Keratinocyte (primary cell): ENCODE results near the gene VAT1L. TPM values are rescaled to one million over a fixed set of nuclear protein-coding genes. Genes with fewer than 3 reads are reported as not detected.

Experiments used
- DNase-seq: peaks from one replicate; pipeline ENCODE4 v3.0.0-alpha.2; 2011; ENCODE audit warnings: low read depth, missing footprints, low spot score
- FAIRE-seq: peaks from 2 replicates; lab custom pipeline; 2011; peaks lifted over from hg19 to GRCh38; lab: Jason Lieb, UNC
- H2AFZ ChIP-seq: 2 replicates; pipeline ENCODE4 v1.6.0; 2012; ENCODE audit warnings: low read length, control low read depth, inconsistent platforms; ENCODE audit not compliant: control insufficient read depth
- H3K27ac ChIP-seq: 2 replicates; pipeline ENCODE4 v1.5.1; 2011; ENCODE audit warnings: low read length; ENCODE audit not compliant: control insufficient read depth, insufficient read depth
- H3K27me3 ChIP-seq: 3 replicates; pipeline ENCODE4 v1.6.0; 2011; ENCODE audit warnings: low read length; ENCODE audit not compliant: control insufficient read depth, insufficient read depth; ENCODE audit errors: extremely low read depth
- H3K36me3 ChIP-seq, 2 experiments: 2 replicates in 1 of 2; 3 replicates in 1 of 2; pipeline ENCODE4 v1.5.1; 2011; ENCODE audit warnings: low read length in 2 of 2, mild to moderate bottlenecking in 1 of 2; ENCODE audit not compliant: control insufficient read depth in 2 of 2, insufficient read depth in 2 of 2; ENCODE audit errors: extremely low read depth in 1 of 2
- H3K4me1 ChIP-seq: 3 replicates; pipeline ENCODE4 v1.5.1; 2011; ENCODE audit warnings: low read length; ENCODE audit not compliant: control insufficient read depth, insufficient read depth; ENCODE audit errors: extremely low read depth
- H3K4me2 ChIP-seq: 3 replicates; pipeline ENCODE4 v1.6.0; 2011; ENCODE audit warnings: low read depth, low read length; ENCODE audit not compliant: control insufficient read depth, insufficient read depth; ENCODE audit errors: extremely low read depth
- H3K4me3 ChIP-seq, 3 experiments: fragments of 200-600 bp in 1 of 3; sonication (generic) in 1 of 3; 2 replicates in 2 of 3; 3 replicates in 1 of 3; pipeline ENCODE4 v1.5.1; 2011 to 2016; ENCODE audit warnings: low read length in 3 of 3, mild to moderate bottlenecking in 3 of 3, control low read depth in 2 of 3, inconsistent platforms in 1 of 3, low read depth in 1 of 3, mixed read lengths in 1 of 3, mixed run types in 1 of 3, moderate library complexity in 1 of 3; ENCODE audit not compliant: control insufficient read depth in 2 of 3, insufficient read depth in 2 of 3; ENCODE audit errors: extremely low read depth in 1 of 3
- H3K79me2 ChIP-seq: 2 replicates; pipeline ENCODE4 v1.6.0; 2012; ENCODE audit warnings: low read length; ENCODE audit not compliant: control insufficient read depth, insufficient read depth
- H3K9ac ChIP-seq: 3 replicates; pipeline ENCODE4 v1.6.0; 2011; ENCODE audit warnings: low read length; ENCODE audit not compliant: control insufficient read depth, insufficient read depth; ENCODE audit errors: extremely low read depth
- H3K9me1 ChIP-seq: 3 replicates; pipeline ENCODE4 v1.6.0; 2011; ENCODE audit warnings: low read length; ENCODE audit not compliant: control insufficient read depth, insufficient read depth; ENCODE audit errors: extremely low read depth
- H3K9me3 ChIP-seq: 2 replicates; pipeline ENCODE4 v1.5.1; 2012; ENCODE audit warnings: low read depth, low read length; ENCODE audit not compliant: control insufficient read depth
- H4K20me1 ChIP-seq: 3 replicates; pipeline ENCODE4 v1.6.0; 2011; ENCODE audit warnings: low read length; ENCODE audit not compliant: control insufficient read depth, insufficient read depth; ENCODE audit errors: extremely low read depth
- EZH2 ChIP-seq: IDR thresholded peaks from one replicate; pipeline ENCODE4 v1.6.1; 2012; ENCODE audit warnings: inconsistent platforms, mild to moderate bottlenecking, low read length, moderate library complexity
- dilution Hi-C: fragments of 300-500 bp; cut with MboI; formaldehyde crosslinking; loops from one replicate; pipeline ENCODE4 v1.7.0; 2020; ENCODE audit warnings: low sequenced_read_pairs; ENCODE audit not compliant: extremely low pct_ligation_motif_present
- polyA plus RNA-seq, 5 experiments: library from polyadenylated mRNA; depleted of rRNA in 3 of 5; stranded (reverse) in 3 of 5; stranded (forward) in 1 of 5; unstranded in 1 of 5; fragments of >200 nt; gene quantifications; 1 replicate in 1 of 5; 2 replicates in 3 of 5; 3 replicates in 1 of 5; pipeline versions ENCODE4 v1.2.1 to v1.2.3, GENCODE V29; 2011 to 2012; ENCODE audit warnings: missing spikeins in 2 of 5, low read depth in 1 of 5, low replicate concordance in 1 of 5
- TF ChIP-seq, protein P1 (sequence below), 3 experiments: IDR thresholded peaks in 1 of 3; conservative IDR thresholded peaks in 1 of 3; optimal IDR thresholded peaks in 1 of 3; 2 replicates in 2 of 3; 3 replicates in 1 of 3; pipeline versions ENCODE3 to v1.5.1; 2011; ENCODE audit warnings: low read length in 3 of 3, mild to moderate bottlenecking in 3 of 3, moderate library complexity in 2 of 3, control low read depth in 1 of 3, inconsistent platforms in 1 of 3; ENCODE audit not compliant: insufficient read depth in 2 of 3; ENCODE audit errors: extremely low read depth in 1 of 3

The VAT1L gene
- polyA plus RNA-seq, 1 donor (not counting 4 experiments of a cell fraction or from before 2014, with no cell fraction given) = not detected

DNA sequence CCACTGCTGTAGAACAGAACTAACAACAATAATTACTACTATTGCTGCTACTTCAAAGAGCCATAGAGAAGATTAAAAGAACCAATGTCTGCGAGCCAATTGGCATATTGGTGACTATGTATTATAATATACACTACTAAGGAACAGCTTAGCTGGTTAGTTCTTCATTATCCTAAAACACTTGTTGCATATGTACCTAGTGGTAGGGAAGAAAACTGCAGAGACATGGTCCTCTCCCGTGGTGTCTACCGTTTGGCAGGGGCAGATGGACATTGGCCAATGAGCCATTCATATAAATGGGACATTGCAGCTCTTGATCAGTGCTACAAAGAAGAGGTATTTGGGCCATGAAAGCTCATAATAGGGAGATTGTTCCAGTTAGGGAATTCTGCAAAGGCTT is 187.6 kb downstream of the VAT1L start:
- Histone ChIP-seq H3K79me2 (no peaks in the 10 kb centered on the region), H2AFZ (no peak overlapping the region), H4K20me1 (no peaks in the 10 kb centered on the region), H3K4me1 (no peaks in the 10 kb centered on the region), H3K27ac (no peak overlapping the region), H3K27me3 (no peaks in the 10 kb centered on the region), H3K9me3 (no peaks in the 10 kb centered on the region), H3K9me1 (no peaks in the 10 kb centered on the region), H3K4me2 (no peak overlapping the region), H3K9ac (no peak overlapping the region), H3K36me3 (no peaks in the 10 kb centered on the region), H3K4me3 (no peak overlapping the region)
- TF ChIP-seq, protein P1, sequence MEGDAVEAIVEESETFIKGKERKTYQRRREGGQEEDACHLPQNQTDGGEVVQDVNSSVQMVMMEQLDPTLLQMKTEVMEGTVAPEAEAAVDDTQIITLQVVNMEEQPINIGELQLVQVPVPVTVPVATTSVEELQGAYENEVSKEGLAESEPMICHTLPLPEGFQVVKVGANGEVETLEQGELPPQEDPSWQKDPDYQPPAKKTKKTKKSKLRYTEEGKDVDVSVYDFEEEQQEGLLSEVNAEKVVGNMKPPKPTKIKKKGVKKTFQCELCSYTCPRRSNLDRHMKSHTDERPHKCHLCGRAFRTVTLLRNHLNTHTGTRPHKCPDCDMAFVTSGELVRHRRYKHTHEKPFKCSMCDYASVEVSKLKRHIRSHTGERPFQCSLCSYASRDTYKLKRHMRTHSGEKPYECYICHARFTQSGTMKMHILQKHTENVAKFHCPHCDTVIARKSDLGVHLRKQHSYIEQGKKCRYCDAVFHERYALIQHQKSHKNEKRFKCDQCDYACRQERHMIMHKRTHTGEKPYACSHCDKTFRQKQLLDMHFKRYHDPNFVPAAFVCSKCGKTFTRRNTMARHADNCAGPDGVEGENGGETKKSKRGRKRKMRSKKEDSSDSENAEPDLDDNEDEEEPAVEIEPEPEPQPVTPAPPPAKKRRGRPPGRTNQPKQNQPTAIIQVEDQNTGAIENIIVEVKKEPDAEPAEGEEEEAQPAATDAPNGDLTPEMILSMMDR (optimal IDR thresholded peaks at IDR 0.05 in 1 of 3, IDR thresholded peaks at IDR 0.05 in 1 of 3, conservative IDR thresholded peaks at IDR 0.05 in 1 of 3; ENCODE audit: extremely low read depth in 1 of 3, insufficient read depth in 2 of 3, low read length in 3 of 3) = no peak
- TF ChIP-seq EZH2 = no peak
- dilution Hi-C loops = no loop called here
- DNase-seq = no peak
- FAIRE-seq = no peak

DNA sequence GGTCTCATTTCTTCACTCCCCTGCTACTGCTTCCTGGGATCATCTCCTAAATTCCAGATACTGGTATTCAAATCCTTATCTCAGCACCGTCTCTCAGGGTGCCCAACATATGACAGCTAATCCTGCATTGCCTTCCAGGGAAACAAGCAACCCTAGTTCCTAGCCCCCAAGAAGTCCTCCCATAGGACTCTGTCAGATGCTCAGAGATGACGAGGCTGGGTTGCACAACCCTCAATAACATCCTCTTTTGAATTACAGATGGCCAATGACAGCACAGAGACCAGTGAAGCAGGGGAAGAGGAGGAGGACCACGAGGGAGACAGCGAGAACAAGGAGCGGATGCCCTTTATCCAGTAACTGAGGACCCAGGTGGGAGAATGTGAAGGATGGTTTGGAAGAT is 189.0 kb downstream of the VAT1L start:
- H3K9ac ChIP-seq = no peak overlapping the region
- TF ChIP-seq, protein P1 (optimal IDR thresholded peaks at IDR 0.05 in 1 of 3, IDR thresholded peaks at IDR 0.05 in 1 of 3, conservative IDR thresholded peaks at IDR 0.05 in 1 of 3; ENCODE audit: extremely low read depth in 1 of 3, insufficient read depth in 2 of 3, low read length in 3 of 3) = no peak
- TF ChIP-seq EZH2 = no peak
- no peak overlapping the region for H2AFZ ChIP-seq
- no peaks in the 10 kb centered on the region for H3K9me3 ChIP-seq
- H3K4me1 ChIP-seq = no peaks in the 10 kb centered on the region
- H3K27ac ChIP-seq = no peak overlapping the region
- no peaks in the 10 kb centered on the region for H3K36me3 ChIP-seq
- H3K79me2 ChIP-seq = no peaks in the 10 kb centered on the region
- no peaks in the 10 kb centered on the region for H3K9me1 ChIP-seq
- no peaks in the 10 kb centered on the region for H3K27me3 ChIP-seq
- no peak for DNase-seq
- no peak overlapping the region for H3K4me2 ChIP-seq
- no peak overlapping the region for H3K4me3 ChIP-seq
- dilution Hi-C loops = no loop called here
- FAIRE-seq = no peak
- no peaks in the 10 kb centered on the region for H4K20me1 ChIP-seq
